CD1c-positive myeloid dendritic cell (primary cell): ENCODE data around the gene ANXA8L1.
"Not testable (repeated sequence)": the region's sequence is repeated elsewhere in the genome, so short reads cannot be mapped to it uniquely, and the experiment has no call there.

Experiments
- DNase-seq: peaks from one replicate; pipeline ENCODE4 v3.0.0-alpha.2; 2016; ENCODE audit errors: extremely low spot score

ANXA8L1 gene, protein sequence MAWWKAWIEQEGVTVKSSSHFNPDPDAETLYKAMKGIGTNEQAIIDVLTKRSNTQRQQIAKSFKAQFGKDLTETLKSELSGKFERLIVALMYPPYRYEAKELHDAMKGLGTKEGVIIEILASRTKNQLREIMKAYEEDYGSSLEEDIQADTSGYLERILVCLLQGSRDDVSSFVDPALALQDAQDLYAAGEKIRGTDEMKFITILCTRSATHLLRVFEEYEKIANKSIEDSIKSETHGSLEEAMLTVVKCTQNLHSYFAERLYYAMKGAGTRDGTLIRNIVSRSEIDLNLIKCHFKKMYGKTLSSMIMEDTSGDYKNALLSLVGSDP

DNA sequence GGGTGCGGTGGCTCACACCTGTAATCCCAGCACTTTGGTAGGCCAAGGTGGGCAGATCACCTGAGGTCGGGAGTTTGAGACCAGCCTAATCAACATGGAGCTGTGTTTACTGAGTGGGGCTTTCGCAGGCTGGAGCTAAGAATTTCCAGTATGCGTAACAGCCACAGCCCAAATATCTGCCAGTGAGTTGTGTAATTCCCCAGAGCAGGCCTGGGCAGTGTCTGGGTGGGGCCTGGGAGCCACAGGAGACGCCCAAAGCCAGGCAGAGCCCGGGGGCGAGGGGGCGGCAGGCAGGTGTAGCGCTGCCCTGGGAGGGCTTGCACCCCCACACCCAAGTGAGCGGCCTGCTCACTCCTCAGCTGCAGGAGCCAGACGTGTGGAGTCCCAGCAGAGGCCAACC, at the start of gene ANXA8L1:
Gene ANXA8L1, plus strand, starts transcription at position 371 of the 400 bp plus-strand sequence. CDS start 76 bp downstream, outside the sequence.
- DNase-seq, result not testable (repeated sequence)

GRCh38 chr10:46326066-46326465, 49.5 kb upstream of the ANXA8L1 start:
- no peak for DNase-seq

DNA sequence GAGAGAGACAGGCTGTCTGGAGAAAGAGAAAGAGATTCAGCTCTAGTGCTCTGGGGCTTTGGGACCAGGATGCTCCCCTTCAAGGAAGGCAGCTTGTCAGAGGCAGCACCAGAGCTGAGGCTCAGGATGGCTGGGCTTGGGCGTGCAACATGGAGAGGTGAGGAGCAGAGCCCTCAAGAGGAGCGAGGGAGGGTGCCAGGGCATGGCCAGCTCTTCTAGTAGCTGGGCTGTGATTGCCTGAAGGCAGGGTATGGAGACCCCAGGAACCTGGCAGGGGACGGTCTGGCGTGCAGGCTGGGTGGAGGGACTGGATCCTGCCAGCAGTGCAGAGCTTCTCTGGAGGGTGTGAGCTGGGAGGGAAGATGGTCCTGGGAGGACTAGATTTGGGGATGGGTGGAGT, 48.6 kb upstream of the ANXA8L1 start:
- no peak for DNase-seq

DNA sequence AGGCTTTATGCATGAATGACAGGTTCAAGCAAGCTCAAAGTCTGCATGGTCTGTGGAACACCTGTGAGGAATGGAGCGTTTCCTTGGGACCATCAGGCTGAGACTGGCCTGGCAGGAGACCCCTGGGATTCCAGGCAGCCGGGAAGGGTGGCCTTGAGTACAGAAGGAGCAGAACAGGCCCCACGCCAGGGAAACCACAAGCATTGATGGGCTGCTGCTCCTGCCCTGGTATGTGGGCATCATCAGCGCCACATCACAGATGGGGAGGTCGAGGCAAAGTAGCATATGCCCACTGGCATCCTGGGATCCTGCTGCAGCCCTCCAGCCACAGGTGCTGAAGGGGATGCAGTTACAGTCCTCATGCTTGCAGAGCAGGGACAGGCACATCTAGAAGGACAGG, 47.9 kb upstream of the ANXA8L1 start:
- no peak for DNase-seq

DNA sequence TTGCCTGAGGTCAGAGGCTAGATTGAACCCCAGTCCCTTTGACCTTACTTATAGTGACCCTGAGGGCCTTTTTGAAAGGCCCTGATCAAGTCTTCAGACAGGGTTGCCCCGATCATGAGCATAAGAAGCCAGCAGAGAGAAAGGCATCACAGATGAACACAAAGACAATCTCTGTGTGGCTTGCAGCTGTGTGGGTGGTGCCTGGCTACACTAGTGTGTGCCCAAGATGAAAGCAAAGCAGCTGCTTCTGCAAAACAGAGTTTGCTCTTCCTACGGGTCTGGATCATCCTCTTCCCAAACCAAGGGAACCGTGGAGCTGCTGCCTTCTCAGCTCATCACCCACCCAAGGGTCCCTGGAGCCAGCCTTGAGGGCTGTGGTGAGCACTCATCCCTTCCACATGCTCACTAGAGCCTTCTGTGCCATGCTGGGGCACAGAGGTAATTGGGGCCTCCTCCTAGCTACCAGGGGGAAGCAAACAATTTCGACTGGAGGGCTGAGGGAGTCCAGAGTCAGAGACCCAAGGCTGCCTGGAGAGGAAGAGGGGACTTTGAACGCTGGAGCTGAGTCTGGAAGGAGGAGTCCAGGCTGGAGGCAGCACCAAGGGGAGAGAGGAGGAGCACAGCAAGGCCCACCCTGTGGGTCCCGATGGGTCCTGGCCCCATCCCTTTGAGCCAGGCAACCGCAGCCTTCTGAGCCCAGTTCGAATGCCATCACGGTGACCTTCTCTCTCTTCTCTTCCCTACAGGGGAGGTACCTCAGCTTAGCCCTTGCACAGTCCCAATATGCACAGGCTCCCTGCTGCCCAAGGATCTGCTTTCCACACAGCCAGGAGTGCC, 46.5 kb upstream of the ANXA8L1 start:
- no peak for DNase-seq

GRCh38 chr10:46329690-46330016, 45.9 kb upstream of the ANXA8L1 start:
- DNase-seq, result no peak

- DNase-seq, result no peak
Observed at GRCh38 chr10:46330894-46331293, 44.7 kb upstream of the ANXA8L1 start.

DNA sequence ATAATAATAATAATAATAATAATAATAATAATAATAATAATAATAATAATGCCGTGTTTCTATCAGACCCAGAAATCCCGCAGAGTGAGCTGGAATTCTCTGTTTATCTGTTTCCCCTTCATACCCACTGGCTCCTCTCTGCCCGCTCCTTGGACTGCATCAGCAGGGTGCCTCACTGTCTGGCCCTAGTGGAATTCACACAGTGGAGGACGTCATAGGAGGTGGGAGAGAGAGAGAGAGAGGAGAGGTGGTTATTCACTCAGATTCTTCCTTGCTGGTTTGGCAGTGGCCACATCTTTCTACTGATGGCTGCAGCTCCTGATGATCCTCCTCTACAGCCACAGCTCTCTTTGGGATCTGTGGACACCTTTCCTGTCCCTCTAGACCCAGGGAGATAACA, 10.1 kb upstream of the ANXA8L1 start:
- not testable (repeated sequence) for DNase-seq

- DNase-seq, result not testable (repeated sequence)
Observed at GRCh38 chr10:46367209-46367608, 8.4 kb upstream of the ANXA8L1 start.

GRCh38 chr10:46367666-46368240, 7.8 kb upstream of the ANXA8L1 start:
- not testable (repeated sequence) for DNase-seq

DNA sequence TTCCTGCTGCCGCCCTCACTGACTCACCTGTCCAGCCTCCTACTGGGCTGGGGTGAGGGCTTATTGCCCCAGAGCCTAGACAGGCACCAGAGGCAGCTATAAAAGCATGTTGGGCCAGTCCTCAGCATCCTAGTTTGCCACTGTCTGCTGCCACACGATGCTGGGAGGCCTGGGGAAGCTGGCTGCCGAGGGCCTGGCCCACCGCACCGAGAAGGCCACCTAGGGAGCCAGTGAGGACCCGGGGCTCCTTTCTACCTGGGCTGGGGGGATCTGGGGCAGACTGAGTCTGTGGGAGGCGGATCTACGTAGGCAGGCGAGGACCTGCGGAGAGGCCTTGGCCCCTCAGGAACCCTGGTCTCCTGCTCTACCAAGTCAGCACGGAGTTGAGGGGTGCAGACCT, 6.6 kb upstream of the ANXA8L1 start:
- DNase-seq, result not testable (repeated sequence)

DNA sequence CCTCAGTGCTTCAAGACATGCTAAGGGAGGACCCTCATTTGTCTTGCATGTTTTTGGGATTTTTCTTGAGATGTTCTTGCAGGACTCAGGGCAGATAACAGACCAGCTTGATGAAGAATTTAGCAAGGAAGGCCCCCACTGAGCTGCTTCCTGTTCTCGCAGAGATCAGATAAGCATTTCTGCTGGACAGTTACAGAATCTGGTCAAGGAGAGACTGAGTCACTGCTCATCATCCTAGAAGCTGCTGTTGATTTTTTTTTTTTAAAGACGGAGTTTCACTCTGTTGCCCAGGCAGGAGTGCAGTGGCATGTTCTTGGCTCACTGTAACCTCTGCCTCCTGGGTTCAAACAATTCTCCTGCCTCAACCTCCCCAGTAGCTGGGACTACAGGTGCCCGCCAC, 1.2 kb upstream of the ANXA8L1 start:
- not testable (repeated sequence) for DNase-seq

GRCh38 chr10:46377022-46377421, 1.4 kb downstream of the ANXA8L1 start:
- DNase-seq, result not testable (repeated sequence)

DNA sequence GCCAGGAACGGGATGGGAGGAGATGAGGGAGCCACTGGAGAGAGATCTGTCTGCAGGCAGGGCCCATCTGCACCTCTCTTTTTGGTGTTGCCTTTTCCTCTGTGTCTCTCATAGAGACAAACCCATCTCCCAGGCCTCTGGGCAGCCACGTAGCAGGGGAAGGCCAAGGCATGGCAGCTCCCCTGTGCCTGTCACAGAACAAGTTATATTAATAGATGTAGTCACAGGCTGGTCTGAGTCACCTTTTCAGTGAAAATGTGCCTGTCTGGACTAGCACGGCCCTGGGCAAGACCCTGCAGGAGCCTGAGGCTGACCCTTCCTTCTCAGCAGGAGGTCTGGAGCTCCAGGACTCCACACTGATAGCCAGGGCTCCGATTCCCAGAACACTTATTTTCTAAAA, 2.1 kb downstream of the ANXA8L1 start:
- not testable (repeated sequence) for DNase-seq

GRCh38 chr10:46378108-46378507, 2.5 kb downstream of the ANXA8L1 start:
- DNase-seq, result not testable (repeated sequence)

DNA sequence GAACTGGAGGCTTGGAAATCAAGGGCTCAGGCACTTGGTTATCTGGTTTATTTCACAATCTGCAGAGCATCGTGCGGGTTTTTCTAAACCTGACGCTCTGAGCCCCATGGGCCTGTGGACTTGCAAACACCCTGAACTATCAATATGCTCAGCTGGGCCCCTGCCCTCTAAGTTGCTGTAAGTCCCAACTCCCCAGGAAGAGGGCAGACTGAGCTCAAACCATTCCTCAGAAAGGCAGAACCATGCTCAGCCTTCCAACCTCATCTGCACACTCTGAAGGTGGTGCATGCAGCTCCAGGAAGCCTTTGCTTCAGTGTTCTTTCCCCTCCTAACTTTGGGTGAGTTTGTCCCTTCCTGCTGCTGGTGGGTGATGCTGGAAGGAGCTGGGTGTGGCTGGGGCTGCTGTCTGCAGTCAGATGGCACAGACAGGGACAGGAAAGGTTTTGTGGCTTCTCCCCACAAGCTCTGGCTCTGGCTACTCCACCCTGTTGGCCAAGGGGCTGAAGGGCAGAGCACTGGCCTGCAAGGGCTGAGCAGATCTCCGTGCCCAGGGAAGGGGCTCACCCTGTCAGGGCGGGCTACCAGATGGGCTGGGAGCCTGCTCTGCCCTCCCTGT, 3.8 kb downstream of the ANXA8L1 start:
- DNase-seq, result not testable (repeated sequence)

- not testable (repeated sequence) for DNase-seq
Observed at GRCh38 chr10:46385858-46386257, 10.3 kb downstream of the ANXA8L1 start.

- not testable (repeated sequence) for DNase-seq
Observed at GRCh38 chr10:46386694-46387093, 11.1 kb downstream of the ANXA8L1 start.

DNA sequence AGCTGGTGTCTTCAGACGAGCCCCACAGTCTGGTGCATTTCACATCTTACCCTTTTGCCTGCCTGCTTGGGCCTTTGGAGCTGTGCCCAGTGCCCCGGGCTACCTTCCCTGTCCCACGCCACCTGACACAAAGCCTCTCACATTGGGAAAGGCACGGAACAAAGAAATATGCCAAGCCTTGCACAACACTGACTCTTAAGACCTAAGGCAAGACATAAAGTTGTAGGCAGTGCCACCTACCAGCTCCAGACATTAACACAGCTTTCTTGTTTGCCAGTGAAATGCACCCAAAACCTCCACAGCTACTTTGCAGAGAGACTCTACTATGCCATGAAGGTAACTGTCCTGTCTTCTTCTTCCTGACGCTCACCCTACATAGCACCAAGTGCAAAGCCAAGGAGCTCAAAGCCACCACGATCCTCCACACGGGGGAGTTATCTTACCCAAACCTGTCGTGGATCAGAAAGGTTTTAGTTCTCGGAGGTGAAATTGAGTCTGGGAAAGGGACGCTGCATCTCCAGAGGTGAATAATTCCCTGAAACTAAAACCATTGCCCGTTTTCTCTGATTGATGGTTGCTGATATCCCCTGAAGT, 11.8 kb downstream of the ANXA8L1 start:
- DNase-seq, result not testable (repeated sequence)

DNA sequence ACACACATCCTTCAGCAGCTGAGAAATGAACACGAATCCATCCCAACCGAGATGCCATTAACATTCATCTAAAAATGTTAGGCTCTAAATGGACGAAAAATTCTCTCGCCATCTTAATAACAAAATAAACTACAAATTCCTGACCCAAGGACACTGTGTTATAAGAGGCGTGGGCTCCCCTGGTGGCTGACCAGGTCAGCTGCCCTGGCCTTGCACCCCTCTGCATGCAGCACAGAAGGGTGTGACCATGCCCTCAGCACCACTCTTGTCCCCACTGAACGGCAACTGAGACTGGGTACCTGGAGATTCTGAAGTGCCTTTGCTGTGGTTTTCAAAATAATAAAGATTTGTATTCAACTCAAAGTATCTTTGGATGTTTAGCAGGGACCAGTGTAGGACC, 15.8 kb downstream of the ANXA8L1 start:
- not testable (repeated sequence) for DNase-seq

GRCh38 chr10:46396441-46397279, 21.1 kb downstream of the ANXA8L1 start:
- not testable (repeated sequence) for DNase-seq
